Measurements from ENCODE around the gene CHAMP1.

Gene CHAMP1, protein sequence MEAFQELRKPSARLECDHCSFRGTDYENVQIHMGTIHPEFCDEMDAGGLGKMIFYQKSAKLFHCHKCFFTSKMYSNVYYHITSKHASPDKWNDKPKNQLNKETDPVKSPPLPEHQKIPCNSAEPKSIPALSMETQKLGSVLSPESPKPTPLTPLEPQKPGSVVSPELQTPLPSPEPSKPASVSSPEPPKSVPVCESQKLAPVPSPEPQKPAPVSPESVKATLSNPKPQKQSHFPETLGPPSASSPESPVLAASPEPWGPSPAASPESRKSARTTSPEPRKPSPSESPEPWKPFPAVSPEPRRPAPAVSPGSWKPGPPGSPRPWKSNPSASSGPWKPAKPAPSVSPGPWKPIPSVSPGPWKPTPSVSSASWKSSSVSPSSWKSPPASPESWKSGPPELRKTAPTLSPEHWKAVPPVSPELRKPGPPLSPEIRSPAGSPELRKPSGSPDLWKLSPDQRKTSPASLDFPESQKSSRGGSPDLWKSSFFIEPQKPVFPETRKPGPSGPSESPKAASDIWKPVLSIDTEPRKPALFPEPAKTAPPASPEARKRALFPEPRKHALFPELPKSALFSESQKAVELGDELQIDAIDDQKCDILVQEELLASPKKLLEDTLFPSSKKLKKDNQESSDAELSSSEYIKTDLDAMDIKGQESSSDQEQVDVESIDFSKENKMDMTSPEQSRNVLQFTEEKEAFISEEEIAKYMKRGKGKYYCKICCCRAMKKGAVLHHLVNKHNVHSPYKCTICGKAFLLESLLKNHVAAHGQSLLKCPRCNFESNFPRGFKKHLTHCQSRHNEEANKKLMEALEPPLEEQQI

DNA sequence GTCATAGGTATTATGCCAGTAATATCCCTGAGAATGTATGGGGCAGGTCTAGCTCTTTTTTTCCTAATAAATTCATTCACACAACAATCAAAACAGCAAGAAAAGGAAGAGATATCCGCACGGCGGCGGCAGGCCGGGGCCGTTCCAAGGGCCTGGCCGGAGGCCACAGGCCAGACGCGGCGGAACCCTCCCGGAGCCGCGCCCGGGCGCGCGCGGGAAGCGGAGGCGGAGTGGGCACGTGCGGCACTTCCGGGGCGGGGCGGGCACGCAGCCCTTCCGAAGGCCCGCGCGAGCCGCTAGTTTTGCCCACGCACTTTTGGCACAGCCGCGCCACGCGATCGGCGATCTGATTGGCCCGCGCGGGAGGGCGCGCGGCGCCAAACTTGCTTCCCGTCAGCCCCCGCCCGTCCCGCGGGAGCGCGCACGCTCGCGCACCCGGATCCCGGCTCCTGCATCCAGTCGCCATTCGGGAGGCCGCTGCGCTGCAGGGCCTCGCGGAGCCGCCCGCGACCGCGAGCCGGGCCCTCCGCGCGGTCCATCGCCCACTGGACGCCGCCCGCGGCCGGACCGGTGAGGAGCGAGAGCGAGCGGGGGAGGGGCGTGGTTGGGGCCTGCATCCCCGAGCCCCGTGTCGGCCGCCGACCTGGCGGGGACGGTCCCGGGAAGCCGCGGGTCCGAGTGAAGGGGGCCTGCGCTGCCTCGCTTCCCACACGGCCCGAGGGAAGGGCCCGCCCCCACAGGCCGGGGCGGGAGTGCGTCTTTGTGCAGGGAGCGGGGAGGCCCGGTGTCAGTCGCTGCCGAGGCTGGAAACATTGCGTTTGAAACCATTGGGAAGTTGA lies at the start of gene CHAMP1:
CHAMP1 (plus strand) TSS at position 430 of the 839 bp plus-strand sequence. CDS start 9,340 bp downstream, outside the sequence.
- peak; percentile 97 for DNase-seq

DNA sequence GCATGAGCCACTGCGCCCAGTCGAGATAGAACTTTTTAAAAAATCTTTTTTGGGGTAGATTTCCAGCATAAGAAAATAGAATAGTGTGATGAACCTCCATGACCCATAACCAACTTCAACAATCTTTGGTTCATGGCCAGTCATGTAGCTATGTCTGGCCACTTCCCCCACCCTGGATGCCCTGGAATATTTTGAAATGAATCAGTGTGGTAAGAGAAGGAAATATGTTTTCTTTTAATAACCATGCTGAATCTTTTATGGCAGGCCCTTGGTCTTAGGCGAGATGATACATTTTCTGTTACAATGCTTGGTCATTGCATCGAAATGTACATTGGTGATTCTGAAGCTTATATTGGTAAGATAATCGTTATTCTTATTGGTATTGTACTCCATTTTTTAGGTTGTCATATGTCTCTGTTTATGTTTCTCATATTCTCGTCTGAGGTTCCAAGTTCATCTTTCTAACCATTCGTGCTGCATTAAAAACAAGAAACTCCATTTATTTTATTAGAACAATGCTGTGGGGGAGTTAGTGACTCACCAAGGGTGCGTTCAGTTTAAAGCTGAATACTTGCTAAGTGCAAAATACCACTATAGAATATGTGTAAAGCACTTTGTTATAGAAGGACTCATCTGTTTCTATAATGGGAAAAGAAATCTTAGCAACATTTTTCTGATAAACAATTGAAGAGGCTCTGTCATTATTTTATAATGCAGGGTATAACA lies 49.3 kb upstream of the CHAMP1 start:
- DNase-seq = no peak

- no peak for DNase-seq
Observed at GRCh38 chr13:114266241-114266640, 48.1 kb upstream of the CHAMP1 start.

DNA sequence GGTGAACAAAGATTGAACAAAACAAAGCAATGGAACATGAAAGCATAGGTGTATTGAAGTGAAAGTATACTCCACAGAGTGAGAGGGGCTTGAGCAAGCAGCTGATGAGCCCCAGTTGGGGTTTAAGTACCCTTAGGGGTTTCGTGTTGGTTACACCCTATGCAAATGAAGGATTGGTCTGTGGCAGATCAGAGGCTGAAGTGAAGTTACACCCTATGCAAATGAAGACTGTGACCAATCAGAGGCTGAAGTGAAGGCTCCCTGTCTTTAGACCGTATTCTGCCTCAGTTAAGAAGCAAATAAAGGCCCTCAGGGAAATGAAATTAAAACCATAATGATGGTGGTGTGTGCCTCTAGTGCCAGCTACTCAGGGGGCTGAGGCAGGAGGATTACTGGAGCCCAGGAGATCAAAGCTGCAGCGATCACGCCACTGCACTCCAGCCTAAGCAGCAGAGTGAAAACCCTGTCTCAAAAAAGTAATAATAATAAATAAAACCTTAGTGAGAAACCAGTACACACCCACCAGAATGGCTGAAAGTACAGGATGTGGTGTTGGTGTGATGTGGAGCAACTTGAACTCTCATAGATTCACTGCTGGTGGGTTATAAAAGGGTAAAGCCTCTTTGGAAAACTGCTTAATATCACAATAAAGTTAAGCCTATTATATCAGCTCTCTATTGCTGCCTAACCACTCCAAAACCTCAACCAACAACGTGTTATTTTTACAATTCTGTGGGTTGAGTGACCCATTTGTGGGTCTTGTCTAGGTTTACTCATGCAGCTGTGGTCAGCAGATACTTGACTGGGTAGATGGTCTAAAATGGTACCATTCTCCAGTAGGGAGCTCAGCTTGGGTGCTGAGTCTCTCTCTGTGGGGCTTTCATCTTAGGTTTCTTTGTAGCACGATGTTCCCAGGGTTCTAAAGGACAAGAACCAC lies 45.7 kb upstream of the CHAMP1 start:
- DNase-seq = peak; percentile 33

DNA sequence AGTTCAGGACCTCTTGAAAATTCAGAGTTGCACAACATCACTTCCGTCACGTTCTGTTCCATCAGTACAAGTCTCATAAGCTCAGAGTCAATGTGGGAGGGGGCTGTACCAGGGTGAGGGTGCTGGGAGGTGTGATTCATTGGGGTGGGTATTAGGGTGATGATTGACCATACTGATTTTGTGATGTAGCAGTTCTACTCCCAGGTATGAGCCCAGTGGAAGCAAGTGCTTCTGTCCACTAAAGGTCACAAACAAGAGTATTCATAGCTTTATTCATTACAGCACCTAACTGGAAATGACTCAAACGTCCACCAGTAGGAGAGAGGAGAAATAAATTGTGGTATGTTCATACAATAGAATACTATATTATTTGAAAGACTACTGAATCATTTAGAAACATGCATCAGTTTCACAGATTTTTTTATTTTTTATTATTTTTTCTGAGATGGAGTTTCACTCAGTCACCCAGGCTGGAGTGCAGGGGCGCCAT lies 45.0 kb upstream of the CHAMP1 start:
- DNase-seq = peak; percentile 10

- DNase-seq = no peak
Observed at GRCh38 chr13:114272977-114273376, 41.3 kb upstream of the CHAMP1 start.

GRCh38 chr13:114275304-114275703 lies 39.0 kb upstream of the CHAMP1 start:
- DNase-seq = no peak

GRCh38 chr13:114279146-114279545 lies 35.2 kb upstream of the CHAMP1 start:
- no peak for DNase-seq

DNA sequence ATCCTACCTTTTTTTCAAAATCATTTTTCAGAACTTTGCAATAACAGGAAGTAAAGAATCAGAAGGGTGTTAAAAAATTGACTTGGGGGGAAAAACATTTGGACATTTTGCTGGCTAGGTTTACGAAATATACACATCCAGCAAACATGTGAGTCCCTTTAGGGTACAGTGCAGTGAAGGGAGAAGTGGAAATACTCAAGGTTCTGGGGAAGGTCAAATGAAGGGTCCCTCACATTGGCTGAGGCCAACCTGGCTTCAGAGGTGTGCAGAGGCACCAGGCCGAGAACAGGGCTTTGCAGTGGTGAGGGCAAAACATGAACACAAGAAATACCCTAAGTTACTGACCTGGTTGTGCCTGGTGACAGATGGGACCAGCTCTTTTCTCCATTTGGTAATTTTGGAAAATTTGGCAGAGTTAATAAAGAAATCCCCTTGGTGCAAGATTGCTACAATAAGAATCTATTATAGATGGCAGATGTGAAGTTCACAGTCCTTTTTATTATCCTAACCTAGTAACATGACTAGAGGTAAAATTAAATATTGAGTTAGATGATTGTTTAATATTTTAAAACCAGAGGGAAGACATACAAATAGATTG lies 34.4 kb upstream of the CHAMP1 start:
- DNase-seq = peak; percentile 16

- DNase-seq = peak; percentile 92
Observed at GRCh38 chr13:114281351-114282040, 32.8 kb upstream of the CHAMP1 start, which contains the start of gene UPF3A. UPF3A (plus strand) TSS chr13:114281601; CDS start chr13:114281640, 39 bp downstream.

GRCh38 chr13:114282041-114282670 lies 32.1 kb upstream of the CHAMP1 start:
- DNase-seq = peak; percentile 50

- DNase-seq = no peak
Observed at GRCh38 chr13:114283576-114283975, 30.7 kb upstream of the CHAMP1 start.

GRCh38 chr13:114284680-114285079 lies 29.6 kb upstream of the CHAMP1 start:
- DNase-seq = no peak

DNA sequence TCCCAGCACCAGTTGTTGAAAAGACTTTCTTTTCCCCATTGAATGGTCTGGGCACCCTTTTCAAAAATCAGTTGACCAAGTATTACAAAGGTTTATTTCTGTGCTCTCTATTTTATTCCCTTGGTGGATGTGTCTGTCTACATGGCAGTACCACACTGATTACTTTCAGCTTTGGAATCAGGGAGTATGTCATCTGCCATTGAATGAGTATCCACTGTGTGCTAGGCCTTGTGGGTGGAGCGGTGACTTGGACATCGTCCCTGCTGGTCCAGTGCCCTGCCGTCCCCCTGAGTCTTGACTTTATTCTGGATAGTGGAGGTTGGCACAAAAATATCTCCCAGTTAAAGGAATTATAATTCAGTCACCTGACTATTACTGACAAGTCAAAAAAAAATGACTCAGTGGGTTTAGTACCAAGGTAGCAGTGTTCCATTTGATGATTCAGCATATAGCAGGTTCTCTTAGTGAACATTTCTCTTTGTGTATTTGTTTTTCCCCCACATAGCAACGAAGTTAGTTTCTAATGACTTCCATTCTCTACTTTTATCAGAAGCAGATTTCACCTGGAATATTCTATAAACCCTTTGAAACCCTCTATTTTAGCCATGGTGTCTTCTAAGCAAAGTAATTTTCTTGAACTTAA lies 29.0 kb upstream of the CHAMP1 start:
- DNase-seq = no peak

GRCh38 chr13:114286808-114287207 lies 27.5 kb upstream of the CHAMP1 start:
- DNase-seq = no peak

- no peak for DNase-seq
Observed at GRCh38 chr13:114288157-114288591, 26.1 kb upstream of the CHAMP1 start.

DNA sequence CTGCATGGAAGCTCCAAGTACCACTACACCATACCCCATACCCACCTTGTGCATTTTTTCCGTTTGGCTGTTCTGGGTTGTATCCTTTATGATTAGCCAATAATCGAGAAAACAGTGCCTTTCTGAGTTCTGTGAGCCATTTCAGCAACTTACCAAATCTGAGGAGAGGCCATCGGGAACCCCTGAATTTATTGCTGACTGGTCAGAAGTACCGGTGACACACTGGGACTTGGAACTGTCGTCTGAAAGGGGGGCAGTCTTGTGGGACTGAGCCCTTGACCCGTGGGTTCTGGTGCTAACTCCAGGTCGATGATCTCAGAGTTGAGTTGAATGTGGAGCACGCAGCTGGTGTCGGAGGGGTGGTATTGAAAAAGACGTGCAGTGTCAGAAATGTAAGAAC lies 17.9 kb upstream of the CHAMP1 start:
- no peak for DNase-seq

DNA sequence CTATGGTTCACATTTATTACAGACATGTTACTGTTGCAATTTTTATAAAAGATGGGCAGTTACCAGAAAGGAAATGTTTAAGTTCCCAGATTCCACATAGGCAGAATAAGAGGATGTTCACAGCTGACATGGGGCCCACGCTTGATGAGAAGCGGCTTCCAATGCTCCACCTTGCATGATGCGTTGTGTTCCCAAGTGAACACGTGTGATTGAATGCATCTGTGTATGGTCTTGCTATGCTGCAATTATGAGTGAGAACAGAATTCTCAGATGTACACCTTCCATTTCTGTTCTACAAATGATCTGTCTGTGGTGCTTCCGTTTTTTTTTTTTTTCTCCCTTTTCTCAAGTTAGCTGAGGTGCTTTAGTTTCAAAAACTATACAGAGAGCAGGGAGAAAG lies 17.4 kb upstream of the CHAMP1 start:
- DNase-seq = no peak

DNA sequence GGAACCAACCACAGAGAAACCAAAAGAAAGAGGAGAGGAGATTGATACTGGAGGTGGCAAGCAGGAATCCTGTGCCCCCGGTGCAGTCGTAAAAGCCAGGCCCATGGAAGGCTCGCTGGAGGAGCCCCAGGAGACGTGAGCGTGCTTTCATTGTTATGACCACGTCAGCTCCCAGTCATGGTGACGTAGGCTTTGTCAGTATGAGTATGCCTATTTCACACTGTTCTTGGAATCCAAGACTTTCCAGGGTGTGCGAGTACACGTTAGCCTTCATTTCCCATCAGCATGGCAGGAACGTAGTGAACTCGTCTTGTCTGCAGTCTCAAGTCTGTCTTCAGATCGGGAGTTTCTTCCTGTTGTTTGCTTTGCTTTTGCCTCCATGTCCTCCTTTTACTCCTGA lies 15.4 kb upstream of the CHAMP1 start:
- no peak for DNase-seq
